ENCODE data around the gene PATJ. TPM values are rescaled to one million over a fixed set of nuclear protein-coding genes. Genes with fewer than 3 reads are reported as not detected.

Gene PATJ
- total RNA-seq, 1 donor from 2014 or later = 39.4 TPM

DNA sequence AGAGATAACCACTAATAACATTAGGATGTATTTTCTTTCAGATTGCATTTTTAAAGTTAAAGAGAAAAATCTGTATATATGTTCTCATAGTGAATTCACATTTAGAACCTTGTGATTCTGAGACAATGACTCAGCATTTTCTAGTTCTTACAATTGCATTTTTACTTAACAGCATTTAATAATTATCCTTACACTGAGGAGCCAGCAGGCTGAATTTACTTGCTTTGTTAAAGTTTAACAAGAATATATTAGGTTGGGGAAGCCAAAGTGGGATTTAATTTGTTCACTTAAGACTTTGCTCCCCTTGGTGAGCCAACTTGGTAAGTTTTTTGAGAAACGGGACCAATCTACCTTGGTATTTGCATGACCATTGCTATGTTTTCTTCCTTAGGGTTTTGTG lies 4.5 kb downstream of the PATJ start:
- peak overlapping the region; percentile 29 for H3K27ac Mint-ChIP-seq

GRCh38 chr1:61748566-61748965 lies 6.3 kb downstream of the PATJ start:
- no peak overlapping the region for H3K27ac Mint-ChIP-seq
- TF ChIP-seq CTCF (conservative IDR thresholded peaks at IDR 0.05) = no peak
- H3K9me3 Mint-ChIP-seq = no peaks in the 10 kb centered on the region
- peaks cover 27% of the 10 kb centered on the region for H3K4me1 Mint-ChIP-seq (ENCODE audit: unreplicated experiment)
- H3K36me3 Mint-ChIP-seq = no peaks in the 10 kb centered on the region
- no peaks in the 10 kb centered on the region for H3K27me3 Mint-ChIP-seq
- H3K4me3 Mint-ChIP-seq = no peak overlapping the region
- no peak for DNase-seq (ENCODE audit: extremely low spot score, unreplicated experiment)

More for the DNA sequence above, 4.5 kb downstream of the PATJ start:
- Mint-ChIP-seq H3K4me1 (ENCODE audit: unreplicated experiment) (peaks cover 33% of the 10 kb centered on the region), H3K36me3 (no peaks in the 10 kb centered on the region), H3K4me3 (peak overlapping the region; percentile 23), H3K9me3 (no peaks in the 10 kb centered on the region), H3K27me3 (no peaks in the 10 kb centered on the region)
- DNase-seq (ENCODE audit: extremely low spot score, unreplicated experiment) = no peak
- no peak for TF ChIP-seq CTCF (conservative IDR thresholded peaks at IDR 0.05)

GRCh38 chr1:61749574-61749973 lies 7.3 kb downstream of the PATJ start:
- TF ChIP-seq CTCF (conservative IDR thresholded peaks at IDR 0.05) = no peak
- no peak for DNase-seq (ENCODE audit: extremely low spot score, unreplicated experiment)
- Mint-ChIP-seq H3K9me3 (no peaks in the 10 kb centered on the region), H3K4me1 (ENCODE audit: unreplicated experiment) (peaks cover 22% of the 10 kb centered on the region), H3K27ac (no peak overlapping the region), H3K4me3 (no peak overlapping the region), H3K36me3 (no peaks in the 10 kb centered on the region), H3K27me3 (no peaks in the 10 kb centered on the region)

- Mint-ChIP-seq H3K4me3 (no peak overlapping the region), H3K4me1 (ENCODE audit: unreplicated experiment) (peaks cover 8% of the 10 kb centered on the region), H3K27ac (no peak overlapping the region), H3K9me3 (no peaks in the 10 kb centered on the region), H3K36me3 (no peaks in the 10 kb centered on the region), H3K27me3 (no peaks in the 10 kb centered on the region)
- TF ChIP-seq CTCF (conservative IDR thresholded peaks at IDR 0.05) = no peak
- no peak for DNase-seq (ENCODE audit: extremely low spot score, unreplicated experiment)
Measured at GRCh38 chr1:61752921-61753389, 10.7 kb downstream of the PATJ start.

GRCh38 chr1:61753998-61754508 lies 11.8 kb downstream of the PATJ start:
- H3K9me3 Mint-ChIP-seq = no peaks in the 10 kb centered on the region
- no peaks in the 10 kb centered on the region for H3K36me3 Mint-ChIP-seq
- no peak for TF ChIP-seq CTCF (conservative IDR thresholded peaks at IDR 0.05)
- H3K4me1 Mint-ChIP-seq (ENCODE audit: unreplicated experiment) = peaks cover 12% of the 10 kb centered on the region
- no peaks in the 10 kb centered on the region for H3K27me3 Mint-ChIP-seq
- peak overlapping the region; percentile 14 for H3K27ac Mint-ChIP-seq
- no peak for DNase-seq (ENCODE audit: extremely low spot score, unreplicated experiment)
- H3K4me3 Mint-ChIP-seq = no peak overlapping the region

DNA sequence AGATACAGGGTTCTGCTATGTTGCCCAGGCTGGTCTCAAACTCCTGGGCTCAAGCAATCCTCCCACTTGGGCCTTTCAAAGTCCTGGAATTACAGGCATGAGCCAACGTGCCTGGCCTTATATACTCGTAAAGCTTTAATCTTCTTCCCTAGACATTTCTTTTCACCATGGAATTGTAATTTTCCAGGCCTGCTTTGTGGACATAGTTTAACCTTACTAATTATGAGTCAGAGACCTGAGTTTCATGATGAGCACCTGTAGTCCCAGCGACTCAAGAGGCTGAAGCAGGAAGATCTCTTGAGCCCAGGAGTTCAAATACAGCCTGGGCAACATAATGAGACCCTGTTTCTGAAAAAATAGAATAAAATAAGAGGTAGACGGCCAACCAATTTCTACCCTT lies 12.3 kb downstream of the PATJ start:
- TF ChIP-seq CTCF (conservative IDR thresholded peaks at IDR 0.05) = no peak
- no peaks in the 10 kb centered on the region for H3K36me3 Mint-ChIP-seq
- no peaks in the 10 kb centered on the region for H3K9me3 Mint-ChIP-seq
- DNase-seq (ENCODE audit: extremely low spot score, unreplicated experiment) = no peak
- H3K27ac Mint-ChIP-seq = peak overlapping the region; percentile 14
- H3K27me3 Mint-ChIP-seq = no peaks in the 10 kb centered on the region
- peaks cover 12% of the 10 kb centered on the region for H3K4me1 Mint-ChIP-seq (ENCODE audit: unreplicated experiment)
- no peak overlapping the region for H3K4me3 Mint-ChIP-seq

All from type B pancreatic cell (in vitro differentiated cells).